ENCODE results near the gene SORBS1.
A peak's percentile ranks its signal among the peaks of the same experiment; 100 is the strongest.

The SORBS1 gene

GRCh38 chr10:95330966-95331453 is 230.2 kb downstream of the SORBS1 start:
- no peaks in the 10 kb centered on the region for H3K9me3 ChIP-seq (ENCODE audit: severe bottlenecking)
- TF ChIP-seq, protein P1, sequence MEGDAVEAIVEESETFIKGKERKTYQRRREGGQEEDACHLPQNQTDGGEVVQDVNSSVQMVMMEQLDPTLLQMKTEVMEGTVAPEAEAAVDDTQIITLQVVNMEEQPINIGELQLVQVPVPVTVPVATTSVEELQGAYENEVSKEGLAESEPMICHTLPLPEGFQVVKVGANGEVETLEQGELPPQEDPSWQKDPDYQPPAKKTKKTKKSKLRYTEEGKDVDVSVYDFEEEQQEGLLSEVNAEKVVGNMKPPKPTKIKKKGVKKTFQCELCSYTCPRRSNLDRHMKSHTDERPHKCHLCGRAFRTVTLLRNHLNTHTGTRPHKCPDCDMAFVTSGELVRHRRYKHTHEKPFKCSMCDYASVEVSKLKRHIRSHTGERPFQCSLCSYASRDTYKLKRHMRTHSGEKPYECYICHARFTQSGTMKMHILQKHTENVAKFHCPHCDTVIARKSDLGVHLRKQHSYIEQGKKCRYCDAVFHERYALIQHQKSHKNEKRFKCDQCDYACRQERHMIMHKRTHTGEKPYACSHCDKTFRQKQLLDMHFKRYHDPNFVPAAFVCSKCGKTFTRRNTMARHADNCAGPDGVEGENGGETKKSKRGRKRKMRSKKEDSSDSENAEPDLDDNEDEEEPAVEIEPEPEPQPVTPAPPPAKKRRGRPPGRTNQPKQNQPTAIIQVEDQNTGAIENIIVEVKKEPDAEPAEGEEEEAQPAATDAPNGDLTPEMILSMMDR (IDR thresholded peaks at IDR 0.05; ENCODE audit: poor library complexity, severe bottlenecking) = no peak
- peaks cover 25% of the 10 kb centered on the region for H3K4me1 ChIP-seq (ENCODE audit: insufficient read depth, poor library complexity, severe bottlenecking)
- no peak for DNase-seq (ENCODE audit: low spot score)
- H3K27ac ChIP-seq (ENCODE audit: poor library complexity, severe bottlenecking) = no peak overlapping the region
- H3K27me3 ChIP-seq (ENCODE audit: insufficient read depth, poor library complexity, severe bottlenecking) = no peaks in the 10 kb centered on the region
- no peaks in the 10 kb centered on the region for H3K36me3 ChIP-seq (ENCODE audit: low read depth)
- no peak for ATAC-seq (ENCODE audit: low read depth)
- no peak overlapping the region for H3K4me3 ChIP-seq (ENCODE audit: severe bottlenecking)

DNA sequence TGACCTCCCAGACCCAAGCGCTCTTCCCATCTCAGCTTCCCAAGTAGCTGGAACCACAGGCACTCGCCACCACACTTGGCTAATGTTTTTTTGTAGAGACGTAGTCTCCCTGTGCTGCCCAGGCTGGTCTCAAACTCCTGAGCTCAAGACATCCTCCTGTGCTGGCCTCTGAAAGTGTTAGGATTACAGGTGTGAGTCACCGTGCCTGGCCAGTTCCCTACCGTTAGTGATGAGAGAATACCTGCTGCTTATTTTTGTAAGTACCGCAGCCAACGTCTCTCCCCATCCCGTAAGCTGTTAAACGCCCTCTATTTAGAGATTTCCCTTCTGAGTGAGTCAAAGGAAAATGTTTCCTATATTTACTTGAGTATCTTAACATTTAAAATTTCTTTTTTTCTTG is 231.9 kb downstream of the SORBS1 start:
- Histone ChIP-seq H3K36me3 (ENCODE audit: low read depth) (no peaks in the 10 kb centered on the region), H3K9me3 (ENCODE audit: severe bottlenecking) (no peaks in the 10 kb centered on the region), H3K4me3 (ENCODE audit: severe bottlenecking) (no peak overlapping the region), H3K4me1 (ENCODE audit: insufficient read depth, poor library complexity, severe bottlenecking) (peaks cover 13% of the 10 kb centered on the region), H3K27me3 (ENCODE audit: insufficient read depth, poor library complexity, severe bottlenecking) (no peaks in the 10 kb centered on the region), H3K27ac (ENCODE audit: poor library complexity, severe bottlenecking) (no peak overlapping the region)
- DNase-seq (ENCODE audit: low spot score) (no peak), ATAC-seq (ENCODE audit: low read depth) (no peak)
- TF ChIP-seq, protein P1 (IDR thresholded peaks at IDR 0.05; ENCODE audit: poor library complexity, severe bottlenecking) = no peak

DNA sequence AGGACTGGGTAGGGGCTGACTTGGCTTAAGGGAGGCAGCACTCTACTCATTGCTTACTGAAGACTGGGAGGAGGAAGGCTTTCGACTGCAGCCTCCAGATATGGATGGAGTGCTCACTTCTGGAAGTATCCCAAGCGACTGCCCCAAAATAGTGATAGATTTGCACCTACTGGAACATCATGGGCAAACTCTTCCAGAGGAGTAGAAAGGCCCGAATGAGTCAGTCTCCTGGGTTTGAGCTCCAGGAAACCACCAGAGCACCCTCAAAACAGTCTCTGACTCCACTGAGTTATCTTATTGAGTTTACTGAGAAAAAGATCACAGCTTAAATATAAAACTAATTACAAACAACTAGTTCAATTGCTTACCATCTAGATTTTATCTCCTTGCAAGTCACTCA is 233.2 kb downstream of the SORBS1 start:
- TF ChIP-seq, protein P1 (IDR thresholded peaks at IDR 0.05; ENCODE audit: poor library complexity, severe bottlenecking) = no peak
- Histone ChIP-seq H3K4me3 (ENCODE audit: severe bottlenecking) (no peak overlapping the region), H3K36me3 (ENCODE audit: low read depth) (no peaks in the 10 kb centered on the region), H3K27me3 (ENCODE audit: insufficient read depth, poor library complexity, severe bottlenecking) (no peaks in the 10 kb centered on the region), H3K27ac (ENCODE audit: poor library complexity, severe bottlenecking) (no peak overlapping the region), H3K4me1 (ENCODE audit: insufficient read depth, poor library complexity, severe bottlenecking) (peaks cover 10% of the 10 kb centered on the region), H3K9me3 (ENCODE audit: severe bottlenecking) (no peaks in the 10 kb centered on the region)
- ATAC-seq (ENCODE audit: low read depth) (no peak), DNase-seq (ENCODE audit: low spot score) (no peak)

GRCh38 chr10:95327367-95327766 is 233.8 kb downstream of the SORBS1 start:
- Histone ChIP-seq H3K27ac (ENCODE audit: poor library complexity, severe bottlenecking) (no peak overlapping the region), H3K4me3 (ENCODE audit: severe bottlenecking) (no peak overlapping the region), H3K9me3 (ENCODE audit: severe bottlenecking) (no peaks in the 10 kb centered on the region), H3K36me3 (ENCODE audit: low read depth) (no peaks in the 10 kb centered on the region), H3K27me3 (ENCODE audit: insufficient read depth, poor library complexity, severe bottlenecking) (no peaks in the 10 kb centered on the region), H3K4me1 (ENCODE audit: insufficient read depth, poor library complexity, severe bottlenecking) (peaks cover 10% of the 10 kb centered on the region)
- DNase-seq (ENCODE audit: low spot score) = no peak
- TF ChIP-seq, protein P1 (IDR thresholded peaks at IDR 0.05; ENCODE audit: poor library complexity, severe bottlenecking) = no peak
- peak; percentile 92 for ATAC-seq (ENCODE audit: low read depth)

GRCh38 chr10:95326396-95326795 is 234.8 kb downstream of the SORBS1 start:
- no peak for ATAC-seq (ENCODE audit: low read depth)
- no peak overlapping the region for H3K27ac ChIP-seq (ENCODE audit: poor library complexity, severe bottlenecking)

More at GRCh38 chr10:95326396-95326795, 234.8 kb downstream of the SORBS1 start:
- H3K36me3 ChIP-seq (ENCODE audit: low read depth) = no peaks in the 10 kb centered on the region
- TF ChIP-seq, protein P1 (IDR thresholded peaks at IDR 0.05; ENCODE audit: poor library complexity, severe bottlenecking) = no peak
- no peak overlapping the region for H3K4me3 ChIP-seq (ENCODE audit: severe bottlenecking)
- H3K27me3 ChIP-seq (ENCODE audit: insufficient read depth, poor library complexity, severe bottlenecking) = no peaks in the 10 kb centered on the region
- H3K9me3 ChIP-seq (ENCODE audit: severe bottlenecking) = no peaks in the 10 kb centered on the region
- peaks cover 10% of the 10 kb centered on the region for H3K4me1 ChIP-seq (ENCODE audit: insufficient read depth, poor library complexity, severe bottlenecking)
- DNase-seq (ENCODE audit: low spot score) = no peak

Data from RWPE2 (cell line).